ENCODE results near the gene GGT1.
A peak's percentile ranks its signal among the peaks of the same experiment; 100 is the strongest.
"Not testable (repeated sequence)": the region's sequence is repeated elsewhere in the genome, so short reads cannot be mapped to it uniquely, and the experiment has no call there.

Gene GGT1

DNA sequence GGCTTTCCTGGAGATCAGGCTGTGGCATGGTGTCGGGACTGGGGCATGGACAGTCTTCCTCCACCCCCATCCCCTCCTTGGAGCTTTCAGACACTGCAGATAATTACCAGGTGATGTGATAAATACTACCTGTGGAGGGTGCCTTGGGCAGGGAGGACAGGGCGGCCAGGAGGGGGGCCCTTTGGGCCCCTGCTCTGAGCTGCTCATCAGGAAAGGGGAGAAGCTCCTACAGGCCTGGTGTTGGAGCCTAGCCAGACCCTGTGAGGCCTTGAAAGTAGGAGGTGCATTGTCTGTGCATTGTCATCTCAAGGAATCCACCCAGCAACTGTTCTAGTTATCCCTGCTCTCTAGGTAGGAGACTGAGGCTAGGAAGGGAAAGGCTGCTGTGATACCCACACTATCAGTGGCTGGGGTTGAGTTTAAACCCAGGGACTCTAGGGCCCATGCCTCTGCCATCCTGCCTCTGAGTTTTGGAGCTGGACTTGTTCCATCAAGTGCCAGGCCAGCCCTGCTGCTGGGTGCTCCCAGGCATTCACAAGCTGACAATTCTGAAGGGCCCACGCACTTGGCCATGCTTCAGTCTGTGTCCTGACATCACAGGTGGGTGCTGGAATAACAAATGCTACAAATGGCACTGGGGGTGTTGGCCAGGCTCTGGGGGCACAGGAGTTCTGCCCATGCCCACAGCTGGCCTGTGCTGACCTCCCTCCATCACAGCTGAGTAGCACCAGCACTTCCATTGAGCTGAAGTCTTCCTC is 2.9 kb upstream of the GGT1 start:
- not testable (repeated sequence) for DNase-seq

DNA sequence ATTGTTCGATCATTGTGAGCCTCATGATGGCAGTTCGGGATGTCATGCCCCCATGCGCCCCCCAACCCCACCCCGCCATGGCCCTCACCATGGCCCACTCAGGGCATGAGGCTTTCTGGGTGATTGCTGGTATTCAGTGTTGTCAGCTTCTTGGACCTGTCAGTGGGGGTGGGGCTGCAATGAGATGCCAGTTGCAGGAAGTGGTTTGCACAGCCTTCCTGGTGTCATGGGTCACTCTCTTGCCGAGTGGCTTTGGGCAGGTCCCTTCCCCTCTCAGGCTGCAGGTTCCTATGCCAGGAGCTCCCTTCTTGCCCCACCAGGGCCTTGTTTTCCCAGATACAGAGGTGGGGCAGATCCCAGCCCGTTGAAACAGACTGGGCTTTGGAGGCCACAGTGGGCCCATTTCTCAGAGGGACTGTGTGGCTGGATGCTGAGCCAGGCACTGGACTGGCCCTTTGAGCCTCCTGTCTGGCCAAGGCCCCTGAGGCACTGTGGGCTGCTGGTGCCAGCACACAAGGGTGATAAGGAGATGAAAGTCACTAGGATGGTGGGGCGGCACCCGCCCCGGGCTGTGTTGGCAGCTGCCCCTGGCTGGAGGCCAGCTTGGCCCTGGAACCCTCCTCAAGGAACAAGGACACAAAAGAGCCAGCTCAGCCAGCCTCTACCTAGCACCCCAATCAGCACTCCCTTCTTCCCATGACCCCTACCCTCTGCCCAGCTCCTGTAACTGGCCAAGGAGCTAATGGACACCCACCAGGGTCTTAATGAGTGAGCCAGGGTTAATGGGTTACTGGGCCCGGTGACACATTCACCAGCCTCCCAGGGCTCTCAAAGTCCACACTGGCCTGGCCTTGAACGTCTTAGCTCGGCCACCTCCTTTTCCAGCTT is 1.5 kb upstream of the GGT1 start:
- DNase-seq = peak; percentile 28 to 44

GRCh38 chr22:24602105-24602749 is 766 bp upstream of the GGT1 start:
- not testable (repeated sequence) for DNase-seq

DNA sequence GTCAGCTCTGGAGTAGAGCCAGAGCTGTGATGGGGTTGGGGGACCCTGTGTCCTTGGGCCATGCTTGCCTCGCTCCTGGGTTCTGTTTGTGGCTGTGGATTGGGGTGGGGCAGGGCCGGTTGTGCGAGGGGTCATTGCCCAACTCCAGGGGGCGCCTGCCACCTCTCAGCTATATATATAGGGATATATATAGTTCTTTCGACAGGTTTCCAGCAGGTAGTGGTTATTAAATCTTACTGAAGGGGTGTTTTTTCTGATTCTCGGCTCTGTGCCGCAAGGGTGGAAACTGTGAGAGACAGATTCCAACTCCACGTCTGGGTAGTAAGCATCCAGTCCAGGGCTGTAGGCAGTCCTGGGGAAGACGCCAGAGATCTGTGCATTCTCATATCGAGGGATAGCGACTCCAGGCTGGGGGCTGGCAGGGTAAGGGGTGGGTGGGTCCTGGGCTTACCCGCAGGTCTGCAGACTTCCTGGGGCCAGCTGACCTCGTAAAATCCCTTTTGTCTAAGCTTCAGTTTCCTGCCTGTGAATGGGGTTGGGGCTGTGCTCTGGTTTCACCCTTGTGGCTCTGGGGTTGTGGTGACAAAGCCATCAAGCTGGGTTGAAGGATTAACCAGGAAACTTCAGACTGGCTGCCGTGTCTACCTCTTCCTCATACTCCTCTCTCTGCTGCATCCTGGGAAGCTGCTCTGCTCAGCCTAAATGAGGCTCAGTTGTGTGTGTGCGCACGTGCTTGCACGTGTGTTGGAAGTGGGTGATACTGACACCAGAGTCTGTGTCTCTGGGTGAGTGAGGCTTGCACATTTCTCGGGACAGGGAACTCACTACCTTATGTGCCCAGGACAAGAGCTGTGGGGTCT is 1.0 kb downstream of the GGT1 start:
- not testable (repeated sequence) for DNase-seq

GRCh38 chr22:24606340-24606739 is 3.3 kb downstream of the GGT1 start:
- not testable (repeated sequence) for DNase-seq

- DNase-seq = peak; percentile 73 to 87
Observed at GRCh38 chr22:24607429-24607983, 4.5 kb downstream of the GGT1 start.

DNA sequence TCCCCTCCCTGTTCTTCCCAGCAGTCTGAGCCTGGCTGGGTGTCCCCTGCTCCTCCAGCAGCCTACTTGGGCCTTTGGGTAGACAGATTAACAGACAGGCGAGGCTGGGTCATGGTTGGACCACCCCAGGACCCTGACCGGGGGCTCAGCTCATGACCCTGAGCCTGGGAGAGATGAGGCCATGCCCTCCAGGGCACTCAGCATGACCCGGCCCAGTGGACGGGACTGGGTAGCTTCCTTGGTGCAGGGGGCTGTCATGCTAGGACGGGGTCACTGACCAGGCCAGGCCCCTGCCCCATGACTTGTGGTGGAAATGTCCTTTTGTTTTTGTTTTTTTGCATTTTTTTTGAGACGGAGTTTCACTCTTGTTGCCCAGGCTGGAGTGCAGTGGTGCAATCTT is 5.3 kb downstream of the GGT1 start:
- DNase-seq = not testable (repeated sequence)

DNA sequence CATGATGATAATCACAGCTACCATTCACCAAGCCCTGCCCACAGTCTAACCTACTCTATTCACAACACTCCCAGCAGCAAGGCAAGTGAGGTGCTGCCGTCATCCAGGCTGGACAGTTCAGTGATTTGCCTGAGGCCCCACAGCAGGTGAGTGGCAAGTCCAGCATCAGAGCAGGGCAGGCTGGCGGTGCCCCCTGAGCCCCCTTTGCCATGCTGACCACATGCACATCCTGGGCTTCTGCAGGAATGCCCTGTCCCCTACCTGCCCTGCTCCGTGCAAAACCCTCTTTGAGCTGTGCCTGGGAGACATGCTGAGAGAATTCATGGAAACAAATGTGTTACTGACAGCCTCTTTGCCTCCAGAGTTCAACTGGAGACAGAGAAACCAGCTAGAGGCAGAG is 6.9 kb downstream of the GGT1 start:
- not testable (repeated sequence) for DNase-seq

GRCh38 chr22:24614794-24615193 is 11.8 kb downstream of the GGT1 start:
- not testable (repeated sequence) for DNase-seq

GRCh38 chr22:24621244-24621643 is 18.3 kb downstream of the GGT1 start:
- DNase-seq = not testable (repeated sequence)

DNA sequence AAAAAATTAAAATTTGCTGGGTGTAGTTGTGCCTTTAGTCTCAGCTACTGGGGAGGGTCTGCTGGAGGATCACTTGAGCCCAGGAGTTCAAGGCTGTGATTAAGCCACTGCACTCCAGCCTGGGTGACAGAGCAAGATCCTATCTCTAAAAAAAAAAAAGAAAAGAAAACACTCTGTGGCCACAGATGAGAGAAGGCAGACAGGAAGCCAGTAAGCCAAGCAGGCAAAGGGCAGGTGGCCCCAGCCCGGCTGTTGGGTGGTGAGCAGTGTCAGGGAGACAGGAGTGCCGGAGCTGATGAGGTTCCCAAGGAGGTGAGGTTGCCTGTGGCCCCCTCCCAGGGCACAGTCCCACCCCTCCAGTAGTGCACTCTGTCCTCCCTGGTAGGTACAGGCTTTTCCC is 19.6 kb downstream of the GGT1 start:
- DNase-seq = not testable (repeated sequence)

GRCh38 chr22:24627911-24628310 is 24.9 kb downstream of the GGT1 start:
- not testable (repeated sequence) for DNase-seq

DNA sequence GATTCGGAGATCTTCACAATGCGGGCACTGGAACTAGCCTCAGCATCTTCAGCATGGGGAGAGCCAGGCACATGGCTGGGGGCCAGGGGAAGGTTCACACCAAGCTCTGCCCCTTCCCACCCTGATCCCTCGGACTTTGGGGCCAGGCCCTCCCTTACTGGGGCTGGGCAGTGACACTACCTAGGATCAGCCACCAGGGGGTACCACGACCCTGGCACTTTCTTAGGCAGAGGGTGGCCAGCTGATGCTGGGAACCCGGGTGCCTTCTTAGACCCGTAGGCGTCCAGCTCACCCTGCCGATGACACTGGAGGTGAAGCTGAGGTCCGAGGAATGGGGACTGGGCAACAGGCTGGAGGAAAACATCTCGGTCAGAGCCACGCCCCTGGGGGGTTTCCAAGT is 26.1 kb downstream of the GGT1 start:
- DNase-seq = not testable (repeated sequence)

GRCh38 chr22:24630812-24631427 is 27.9 kb downstream of the GGT1 start:
- DNase-seq = not testable (repeated sequence)

- DNase-seq = not testable (repeated sequence)
Observed at GRCh38 chr22:24631430-24632122, 28.6 kb downstream of the GGT1 start.

DNA sequence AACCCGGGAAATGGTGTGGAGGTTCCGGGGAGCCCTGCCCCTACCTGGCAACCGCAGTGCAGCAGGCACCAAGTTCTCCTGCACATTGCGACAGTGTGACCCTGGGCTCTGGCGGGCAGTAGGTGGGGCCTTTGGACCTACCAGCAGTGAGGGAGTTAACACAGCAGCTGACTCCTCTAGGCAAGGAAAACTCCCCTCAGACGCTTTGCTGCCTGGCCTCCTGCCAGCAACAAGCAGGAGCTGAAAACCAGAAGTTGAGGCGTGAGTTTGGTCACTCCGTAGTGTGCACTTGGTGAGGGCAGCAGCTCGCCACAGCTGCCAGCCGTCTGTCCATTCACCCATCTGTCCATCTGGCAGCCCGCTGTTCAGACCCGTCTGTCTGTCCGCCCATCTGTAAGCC is 29.6 kb downstream of the GGT1 start:
- DNase-seq = peak; percentile 2 to 17

GRCh38 chr22:24633231-24634023 is 30.4 kb downstream of the GGT1 start:
- not testable (repeated sequence) for DNase-seq

DNA sequence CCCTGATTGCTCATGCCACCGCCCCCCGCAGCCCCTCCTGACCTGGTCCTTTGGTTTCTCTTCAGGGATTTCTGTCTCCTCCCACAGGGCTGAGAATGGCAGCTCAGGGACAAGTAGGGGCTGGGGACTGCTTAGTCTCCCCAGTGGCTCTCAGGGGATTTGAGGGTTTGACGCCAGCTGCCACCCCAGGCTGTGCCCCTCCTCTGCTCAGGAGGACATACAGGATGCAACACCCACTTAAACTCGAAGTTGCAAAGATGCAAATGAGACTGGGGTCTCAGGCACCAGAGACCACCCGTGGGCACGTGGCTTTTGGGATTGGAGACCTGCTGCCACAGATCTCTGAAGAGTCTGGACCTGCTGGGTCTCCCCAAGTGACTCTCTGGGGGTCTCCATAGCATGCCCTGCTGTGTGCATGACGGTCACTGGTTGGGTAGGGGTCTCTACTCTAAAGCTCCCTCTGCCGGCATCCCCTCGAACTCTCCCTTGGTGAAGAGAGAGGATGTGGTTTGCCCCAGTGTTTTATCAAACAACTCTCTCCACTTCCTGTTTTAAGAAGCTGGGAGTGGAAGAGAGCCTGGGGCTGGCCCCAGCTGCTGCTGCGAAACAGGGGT is 31.9 kb downstream of the GGT1 start:
- peak in 1 of 2 donors; percentile 2 for DNase-seq

DNA sequence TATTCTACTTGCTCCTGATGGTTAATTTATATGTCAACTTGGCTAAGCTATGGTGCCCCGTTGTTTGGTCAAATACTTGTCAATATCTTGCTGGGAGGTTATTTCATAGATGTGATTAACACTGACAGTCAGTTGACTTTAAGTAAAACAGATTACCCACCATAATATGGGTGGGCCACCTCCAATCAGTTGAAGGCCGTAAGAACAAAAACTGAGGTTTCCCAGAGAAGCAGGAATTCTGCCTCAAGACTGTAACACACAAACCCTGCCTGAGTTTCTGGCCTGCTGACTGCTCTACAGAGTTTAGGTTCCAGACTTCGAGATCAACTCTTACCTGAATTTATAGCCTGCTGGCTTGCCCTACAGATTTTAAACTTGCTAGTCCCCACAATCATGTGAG is 33.5 kb downstream of the GGT1 start:
- DNase-seq = not testable (repeated sequence)

Data from inflammatory macrophage (primary cell).